HepG2 (cell line): Measurements from ENCODE around the gene SOX8. TPM values are rescaled to one million over a fixed set of nuclear protein-coding genes. Genes with fewer than 3 reads are reported as not detected.

Source experiments
- DRAP1 ChIP-seq: IDR thresholded peaks from 2 replicates; pipeline ENCODE4 v1.6.1; 2016; ENCODE audit warnings: missing genetic modification reagents, missing compliant biosample characterization
- NFYB ChIP-seq: sonication (generic); formaldehyde crosslinking; IDR thresholded peaks from 2 replicates; pipeline ENCODE4 v1.4.0; 2020; ENCODE audit warnings: missing genetic modification reagents
- TFDP1 ChIP-seq: IDR thresholded peaks from 2 replicates; pipeline ENCODE4 v1.6.1; 2016; ENCODE audit warnings: missing compliant biosample characterization, missing genetic modification reagents, borderline replicate concordance
- ZNF234 ChIP-seq: sonication (generic); formaldehyde crosslinking; conservative IDR thresholded peaks from 2 replicates; pipeline ENCODE4 v1.5.1; 2020; ENCODE audit warnings: mild to moderate bottlenecking, missing genetic modification reagents
- ZNF350 ChIP-seq: sonication (generic); formaldehyde crosslinking; IDR thresholded peaks from 2 replicates; pipeline ENCODE4 v1.4.0; 2020; ENCODE audit warnings: mild to moderate bottlenecking, low read depth, missing genetic modification reagents, borderline replicate concordance
- ZNF549 ChIP-seq: sonication (generic); formaldehyde crosslinking; IDR thresholded peaks from 2 replicates; pipeline ENCODE4 v1.5.0; 2020; ENCODE audit warnings: missing genetic modification reagents
- ZNF577 ChIP-seq: sonication (generic); formaldehyde crosslinking; IDR thresholded peaks from 2 replicates; pipeline ENCODE4 v1.4.0; 2020; ENCODE audit warnings: mild to moderate bottlenecking, low read depth, missing genetic modification reagents, borderline replicate concordance
- ZNF776 ChIP-seq: sonication (generic); formaldehyde crosslinking; IDR thresholded peaks from 2 replicates; pipeline ENCODE4 v1.4.0; 2020; ENCODE audit warnings: mild to moderate bottlenecking, missing genetic modification reagents
- polyA plus RNA-seq, 8 experiments: library from polyadenylated mRNA; depleted of rRNA in 3 of 8; stranded (reverse) in 7 of 8; unstranded in 1 of 8; fragments of >200 nt; fragmentation: Illumina TruSeq in 4 of 8; extraction: Trizol in 4 of 8; gene quantifications; 2 replicates each; pipeline versions ENCODE4 v1.2.1 to v1.2.3, GENCODE V29; 2011 to 2016; ENCODE audit warnings: low read depth in 4 of 8, missing spikeins in 1 of 8, mixed read lengths in 1 of 8; ENCODE audit not compliant: insufficient read depth in 1 of 8
- total RNA-seq, 5 experiments: library from RNA; depleted of rRNA; stranded (reverse); fragments of >200 nt; fragmentation: Illumina TruSeq; extraction: Trizol; gene quantifications; 2 replicates each; pipeline ENCODE4 v1.2.3, GENCODE V29; 2016; ENCODE audit warnings: low read depth in 1 of 5
- TF ChIP-seq, protein P1 (sequence below): IDR thresholded peaks from 2 replicates; pipeline ENCODE4 v1.6.1; 2018; ENCODE audit warnings: missing genetic modification reagents
- TF ChIP-seq, protein P2 (sequence below): sonication (generic); formaldehyde crosslinking; IDR thresholded peaks from 2 replicates; pipeline ENCODE4 v1.9.0; 2022; ENCODE audit warnings: low read depth, missing genetic modification reagents
- TF ChIP-seq, protein P3 (sequence below): sonication (generic); formaldehyde crosslinking; IDR thresholded peaks from 2 replicates; pipeline ENCODE4 v1.4.0; 2020; ENCODE audit warnings: missing genetic modification reagents, mild to moderate bottlenecking, borderline replicate concordance
- TF ChIP-seq, protein P4 (sequence below): sonication (generic); formaldehyde crosslinking; IDR thresholded peaks from 2 replicates; pipeline ENCODE4 v1.4.0; 2020; ENCODE audit warnings: missing genetic modification reagents
- TF ChIP-seq, protein P5 (sequence below): sonication (generic); formaldehyde crosslinking; IDR thresholded peaks from 2 replicates; pipeline ENCODE4 v1.4.0; 2020; ENCODE audit warnings: missing genetic modification reagents

The SOX8 gene
- total and polyA plus RNA-seq, 2 of the 13 experiments (the other 11 are each of a cell fraction or from before 2014, with no cell fraction given), result 0.20 to 0.28 TPM

DNA sequence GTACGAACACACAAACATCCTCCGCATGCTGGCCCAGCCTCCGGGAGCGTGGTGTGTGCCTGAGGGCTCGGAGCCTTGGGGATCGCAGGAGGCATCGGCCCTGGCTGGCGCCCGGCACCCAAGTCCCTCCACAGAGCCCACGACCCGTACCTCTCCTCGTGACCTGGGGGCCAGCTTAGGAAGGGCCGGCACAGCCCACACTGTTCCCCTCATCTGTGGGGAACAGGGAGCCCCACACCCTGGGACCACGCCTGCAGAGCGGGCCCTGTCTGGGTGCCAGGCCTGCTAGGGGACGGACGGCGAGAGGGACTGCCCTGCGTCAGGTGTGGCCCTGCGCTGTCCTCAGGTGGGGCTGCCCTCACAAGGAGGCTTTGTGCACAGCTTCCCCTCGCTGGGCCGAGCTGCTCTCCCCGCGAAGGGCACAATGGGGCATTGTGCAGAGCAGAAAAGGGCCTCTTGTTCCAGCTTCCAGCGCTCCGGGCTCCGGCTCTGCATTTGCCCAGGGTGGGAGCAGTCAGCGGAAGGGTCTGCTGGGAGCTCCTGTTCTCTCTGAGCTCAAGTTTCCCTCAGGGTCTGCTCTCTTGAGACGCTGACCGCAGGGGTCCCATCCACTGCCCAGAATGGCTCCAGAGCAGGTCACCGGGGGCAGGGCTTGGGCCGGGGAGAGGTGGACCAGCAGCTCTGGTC lies 9.1 kb upstream of the SOX8 start (continued):
- TF ChIP-seq ZNF549 (CRISPR knock-in tag), result no peak
- no peak for TF ChIP-seq ZNF776
- TF ChIP-seq ZNF350 (CRISPR knock-in tag), result no peak
- TF ChIP-seq ZNF234 (CRISPR knock-in tag), result no peak
- TF ChIP-seq ZNF577 (CRISPR knock-in tag), result no peak
- no peak for TF ChIP-seq NFYB
- TF ChIP-seq DRAP1 (CRISPR knock-in tag), result 0 out of 2 replicates have a peak, but pooled peaks have one; percentile 33
- TF ChIP-seq, protein P1, sequence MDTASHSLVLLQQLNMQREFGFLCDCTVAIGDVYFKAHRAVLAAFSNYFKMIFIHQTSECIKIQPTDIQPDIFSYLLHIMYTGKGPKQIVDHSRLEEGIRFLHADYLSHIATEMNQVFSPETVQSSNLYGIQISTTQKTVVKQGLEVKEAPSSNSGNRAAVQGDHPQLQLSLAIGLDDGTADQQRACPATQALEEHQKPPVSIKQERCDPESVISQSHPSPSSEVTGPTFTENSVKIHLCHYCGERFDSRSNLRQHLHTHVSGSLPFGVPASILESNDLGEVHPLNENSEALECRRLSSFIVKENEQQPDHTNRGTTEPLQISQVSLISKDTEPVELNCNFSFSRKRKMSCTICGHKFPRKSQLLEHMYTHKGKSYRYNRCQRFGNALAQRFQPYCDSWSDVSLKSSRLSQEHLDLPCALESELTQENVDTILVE (CRISPR knock-in tag), result 0 out of 2 replicates have a peak, but pooled peaks have one; percentile 22
- TF ChIP-seq, protein P2, sequence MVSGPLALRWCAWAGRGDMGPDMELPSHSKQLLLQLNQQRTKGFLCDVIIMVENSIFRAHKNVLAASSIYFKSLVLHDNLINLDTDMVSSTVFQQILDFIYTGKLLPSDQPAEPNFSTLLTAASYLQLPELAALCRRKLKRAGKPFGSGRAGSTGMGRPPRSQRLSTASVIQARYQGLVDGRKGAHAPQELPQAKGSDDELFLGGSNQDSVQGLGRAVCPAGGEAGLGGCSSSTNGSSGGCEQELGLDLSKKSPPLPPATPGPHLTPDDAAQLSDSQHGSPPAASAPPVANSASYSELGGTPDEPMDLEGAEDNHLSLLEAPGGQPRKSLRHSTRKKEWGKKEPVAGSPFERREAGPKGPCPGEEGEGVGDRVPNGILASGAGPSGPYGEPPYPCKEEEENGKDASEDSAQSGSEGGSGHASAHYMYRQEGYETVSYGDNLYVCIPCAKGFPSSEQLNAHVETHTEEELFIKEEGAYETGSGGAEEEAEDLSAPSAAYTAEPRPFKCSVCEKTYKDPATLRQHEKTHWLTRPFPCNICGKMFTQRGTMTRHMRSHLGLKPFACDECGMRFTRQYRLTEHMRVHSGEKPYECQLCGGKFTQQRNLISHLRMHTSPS, result peak; percentile 90
- TF ChIP-seq, protein P3, sequence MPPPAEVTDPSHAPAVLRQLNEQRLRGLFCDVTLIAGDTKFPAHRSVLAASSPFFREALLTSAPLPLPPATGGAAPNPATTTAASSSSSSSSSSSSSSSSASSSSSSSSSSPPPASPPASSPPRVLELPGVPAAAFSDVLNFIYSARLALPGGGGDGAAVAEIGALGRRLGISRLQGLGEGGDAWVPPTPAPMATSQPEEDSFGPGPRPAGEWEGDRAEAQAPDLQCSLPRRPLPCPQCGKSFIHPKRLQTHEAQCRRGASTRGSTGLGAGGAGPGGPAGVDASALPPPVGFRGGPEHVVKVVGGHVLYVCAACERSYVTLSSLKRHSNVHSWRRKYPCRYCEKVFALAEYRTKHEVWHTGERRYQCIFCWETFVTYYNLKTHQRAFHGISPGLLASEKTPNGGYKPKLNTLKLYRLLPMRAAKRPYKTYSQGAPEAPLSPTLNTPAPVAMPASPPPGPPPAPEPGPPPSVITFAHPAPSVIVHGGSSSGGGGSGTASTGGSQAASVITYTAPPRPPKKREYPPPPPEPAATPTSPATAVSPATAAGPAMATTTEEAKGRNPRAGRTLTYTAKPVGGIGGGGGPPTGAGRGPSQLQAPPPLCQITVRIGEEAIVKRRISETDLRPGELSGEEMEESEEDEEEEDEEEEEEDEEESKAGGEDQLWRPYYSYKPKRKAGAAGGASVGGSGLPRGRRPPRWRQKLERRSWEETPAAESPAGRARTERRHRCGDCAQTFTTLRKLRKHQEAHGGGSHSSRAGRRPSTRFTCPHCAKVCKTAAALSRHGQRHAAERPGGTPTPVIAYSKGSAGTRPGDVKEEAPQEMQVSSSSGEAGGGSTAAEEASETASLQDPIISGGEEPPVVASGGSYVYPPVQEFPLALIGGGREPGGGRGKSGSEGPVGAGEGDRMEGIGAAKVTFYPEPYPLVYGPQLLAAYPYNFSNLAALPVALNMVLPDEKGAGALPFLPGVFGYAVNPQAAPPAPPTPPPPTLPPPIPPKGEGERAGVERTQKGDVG, result no peak
- no peak for TF ChIP-seq TFDP1 (CRISPR knock-in tag)
- TF ChIP-seq, protein P4, sequence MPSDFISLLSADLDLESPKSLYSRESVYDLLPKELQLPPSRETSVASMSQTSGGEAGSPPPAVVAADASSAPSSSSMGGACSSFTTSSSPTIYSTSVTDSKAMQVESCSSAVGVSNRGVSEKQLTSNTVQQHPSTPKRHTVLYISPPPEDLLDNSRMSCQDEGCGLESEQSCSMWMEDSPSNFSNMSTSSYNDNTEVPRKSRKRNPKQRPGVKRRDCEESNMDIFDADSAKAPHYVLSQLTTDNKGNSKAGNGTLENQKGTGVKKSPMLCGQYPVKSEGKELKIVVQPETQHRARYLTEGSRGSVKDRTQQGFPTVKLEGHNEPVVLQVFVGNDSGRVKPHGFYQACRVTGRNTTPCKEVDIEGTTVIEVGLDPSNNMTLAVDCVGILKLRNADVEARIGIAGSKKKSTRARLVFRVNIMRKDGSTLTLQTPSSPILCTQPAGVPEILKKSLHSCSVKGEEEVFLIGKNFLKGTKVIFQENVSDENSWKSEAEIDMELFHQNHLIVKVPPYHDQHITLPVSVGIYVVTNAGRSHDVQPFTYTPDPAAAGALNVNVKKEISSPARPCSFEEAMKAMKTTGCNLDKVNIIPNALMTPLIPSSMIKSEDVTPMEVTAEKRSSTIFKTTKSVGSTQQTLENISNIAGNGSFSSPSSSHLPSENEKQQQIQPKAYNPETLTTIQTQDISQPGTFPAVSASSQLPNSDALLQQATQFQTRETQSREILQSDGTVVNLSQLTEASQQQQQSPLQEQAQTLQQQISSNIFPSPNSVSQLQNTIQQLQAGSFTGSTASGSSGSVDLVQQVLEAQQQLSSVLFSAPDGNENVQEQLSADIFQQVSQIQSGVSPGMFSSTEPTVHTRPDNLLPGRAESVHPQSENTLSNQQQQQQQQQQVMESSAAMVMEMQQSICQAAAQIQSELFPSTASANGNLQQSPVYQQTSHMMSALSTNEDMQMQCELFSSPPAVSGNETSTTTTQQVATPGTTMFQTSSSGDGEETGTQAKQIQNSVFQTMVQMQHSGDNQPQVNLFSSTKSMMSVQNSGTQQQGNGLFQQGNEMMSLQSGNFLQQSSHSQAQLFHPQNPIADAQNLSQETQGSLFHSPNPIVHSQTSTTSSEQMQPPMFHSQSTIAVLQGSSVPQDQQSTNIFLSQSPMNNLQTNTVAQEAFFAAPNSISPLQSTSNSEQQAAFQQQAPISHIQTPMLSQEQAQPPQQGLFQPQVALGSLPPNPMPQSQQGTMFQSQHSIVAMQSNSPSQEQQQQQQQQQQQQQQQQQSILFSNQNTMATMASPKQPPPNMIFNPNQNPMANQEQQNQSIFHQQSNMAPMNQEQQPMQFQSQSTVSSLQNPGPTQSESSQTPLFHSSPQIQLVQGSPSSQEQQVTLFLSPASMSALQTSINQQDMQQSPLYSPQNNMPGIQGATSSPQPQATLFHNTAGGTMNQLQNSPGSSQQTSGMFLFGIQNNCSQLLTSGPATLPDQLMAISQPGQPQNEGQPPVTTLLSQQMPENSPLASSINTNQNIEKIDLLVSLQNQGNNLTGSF (CRISPR knock-in tag), result peak; percentile 14; the same call in 1 of the 2 replicates
- TF ChIP-seq, protein P5, sequence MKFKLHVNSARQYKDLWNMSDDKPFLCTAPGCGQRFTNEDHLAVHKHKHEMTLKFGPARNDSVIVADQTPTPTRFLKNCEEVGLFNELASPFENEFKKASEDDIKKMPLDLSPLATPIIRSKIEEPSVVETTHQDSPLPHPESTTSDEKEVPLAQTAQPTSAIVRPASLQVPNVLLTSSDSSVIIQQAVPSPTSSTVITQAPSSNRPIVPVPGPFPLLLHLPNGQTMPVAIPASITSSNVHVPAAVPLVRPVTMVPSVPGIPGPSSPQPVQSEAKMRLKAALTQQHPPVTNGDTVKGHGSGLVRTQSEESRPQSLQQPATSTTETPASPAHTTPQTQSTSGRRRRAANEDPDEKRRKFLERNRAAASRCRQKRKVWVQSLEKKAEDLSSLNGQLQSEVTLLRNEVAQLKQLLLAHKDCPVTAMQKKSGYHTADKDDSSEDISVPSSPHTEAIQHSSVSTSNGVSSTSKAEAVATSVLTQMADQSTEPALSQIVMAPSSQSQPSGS (CRISPR knock-in tag), result 0 out of 2 replicates have a peak, but pooled peaks have one; percentile 14
